Measurements from ENCODE around the gene VAV1. TPM values are rescaled to one million over a fixed set of nuclear protein-coding genes. Genes with fewer than 3 reads are reported as not detected.

VAV1 gene
- total and polyA plus RNA-seq, 2 of the 8 experiments (the other 6 are each of a cell fraction or from before 2014, with no cell fraction given): 0.21 to 0.22 TPM

GRCh38 chr19:6803036-6803404 is 30.5 kb downstream of the VAV1 start:
- peaks cover 0 to 11% (median 3%) of the 10 kb centered on the region in 4 experiments; a peak in 2 of 7 replicates for H3K4me1 ChIP-seq (replicated peaks in 1 of 4; ENCODE audit: control insufficient read depth in 3 of 4, insufficient read depth in 4 of 4, low read length in 3 of 4)
- TF ChIP-seq EP300 (IDR thresholded peaks at IDR 0.05; ENCODE audit: borderline replicate concordance in 1 of 2, low read depth in 2 of 2, low read length in 2 of 2): no peak
- TF ChIP-seq RBBP5 (IDR thresholded peaks at IDR 0.05; ENCODE audit: borderline replicate concordance, low read depth, low read length): no peak
- no peak for TF ChIP-seq MAFK (IDR thresholded peaks at IDR 0.05; ENCODE audit: low read depth, low read length)
- no peak for TF ChIP-seq KDM4A (IDR thresholded peaks at IDR 0.05; ENCODE audit: low read depth, low read length, severe bottlenecking)
- TF ChIP-seq SUZ12 (IDR thresholded peaks at IDR 0.05; ENCODE audit: low read length): no peak
- no peak for TF ChIP-seq TCF12 (IDR thresholded peaks at IDR 0.05; ENCODE audit: low read depth, low read length)
- TF ChIP-seq JUND (IDR thresholded peaks at IDR 0.05; ENCODE audit: low read length): no peak
- TF ChIP-seq SP4 (IDR thresholded peaks at IDR 0.05; ENCODE audit: low read length): no peak
- TF ChIP-seq POU5F1 (IDR thresholded peaks at IDR 0.05; ENCODE audit: low read depth, low read length): no peak
- TF ChIP-seq CEBPB (IDR thresholded peaks at IDR 0.05; ENCODE audit: low read depth, low read length): no peak
- TF ChIP-seq EGR1 (IDR thresholded peaks at IDR 0.05; ENCODE audit: borderline replicate concordance, low read depth, low read length): no peak
- TF ChIP-seq TAF1 (IDR thresholded peaks at IDR 0.05; ENCODE audit: low read depth, low read length): no peak
- no peak for TF ChIP-seq GABPA (IDR thresholded peaks at IDR 0.05; ENCODE audit: borderline replicate concordance, insufficient read depth, low read length)
- no peak for TF ChIP-seq NRF1 (IDR thresholded peaks at IDR 0.05; ENCODE audit: low read depth, low read length)
- ChIA-PET CTCF (ENCODE audit: partially characterized antibody) (interaction anchor here (1.5 kb wide), 2 partner anchors 30 to 33 kb away, joined by 3 read pairs; no protein-coding TSS in a partner anchor), POLR2A (ENCODE audit: partially characterized antibody) (interaction anchor here (0.8 to 1.0 kb wide), 2 partner anchors 15 to 35 kb away, joined by 3 to 4 read pairs; partner anchors contain the start of gene SH2D3A)
- no peaks in the 10 kb centered on the region for H3K27me3 ChIP-seq (replicated peaks in 1 of 4; ENCODE audit: control insufficient read depth in 3 of 4, extremely low read depth in 1 of 4, insufficient read depth in 3 of 4, low read length in 3 of 4)
- H3K9me3 ChIP-seq (ENCODE audit: insufficient read depth in 2 of 2, low read depth in 1 of 2, low read length in 1 of 2): peaks cover 3 to 28% of the 10 kb centered on the region in 2 experiments; a peak in 3 of 4 replicates
- no peak overlapping the region for H3K4me2 ChIP-seq (ENCODE audit: insufficient read depth in 1 of 2, low read depth in 2 of 2, low read length in 2 of 2)
- peak overlapping the region; percentile 11 for H4K91ac ChIP-seq (replicated peaks; ENCODE audit: insufficient read length, low read length)
- peak overlapping the region; percentile 18; the same call in 1 of the 2 replicates for H2BK20ac ChIP-seq (ENCODE audit: low read length)
- H2BK120ac ChIP-seq (replicated peaks; ENCODE audit: low read depth, low read length): no peak overlapping the region
- 0 out of 2 replicates have a peak overlapping the region, but pooled peaks have one; percentile 13 for H2BK15ac ChIP-seq (ENCODE audit: low read length)
- H3K79me1 ChIP-seq (ENCODE audit: low read depth, low read length): no peaks in the 10 kb centered on the region
- no peak overlapping the region for H3K14ac ChIP-seq (ENCODE audit: insufficient read length)
- no peaks in the 10 kb centered on the region for H4K20me1 ChIP-seq (replicated peaks in 1 of 2; ENCODE audit: control insufficient read depth in 1 of 2, insufficient read depth in 2 of 2, low read length in 2 of 2)
- H3K4ac ChIP-seq (replicated peaks; ENCODE audit: insufficient read length, low read depth, low read length): no peak overlapping the region
- no peak overlapping the region for H2AFZ ChIP-seq (ENCODE audit: low read length)
- FAIRE-seq: no peak
- no peak overlapping the region for H4K5ac ChIP-seq (ENCODE audit: insufficient read length, low read depth, low read length)
- H3K27ac ChIP-seq (ENCODE audit: low read depth, low read length): no peak overlapping the region
- H2BK5ac ChIP-seq (ENCODE audit: low read depth, low read length): peak overlapping the region; percentile 0; the same call in 1 of the 2 replicates
- peaks cover 3% of the 10 kb centered on the region; the same call in 1 of the 2 replicates for H3K23me2 ChIP-seq (ENCODE audit: low read depth, low read length)
- no peak overlapping the region for H3K9ac ChIP-seq (replicated peaks in 1 of 4; ENCODE audit: extremely low read depth in 1 of 4, low read depth in 3 of 4, low read length in 3 of 4)
- no peak overlapping the region for H3K23ac ChIP-seq (ENCODE audit: insufficient read length)
- H3K4me3 ChIP-seq (ENCODE audit: extremely low read depth in 1 of 4, insufficient read depth in 2 of 4, low read depth in 3 of 4, low read length in 4 of 4): no peak overlapping the region
- H3K18ac ChIP-seq (ENCODE audit: extremely low read depth, low read length): no peak overlapping the region
- H3K79me2 ChIP-seq (ENCODE audit: control insufficient read depth in 1 of 2, insufficient read depth in 2 of 2, low read length in 2 of 2): no peaks in the 10 kb centered on the region
- WGBS, 2 experiments (ENCODE audit: extremely low coverage in 1 of 2, insufficient coverage in 1 of 2, insufficient read length in 1 of 2, insufficient replicate concordance in 2 of 2, low coverage in 1 of 2, low lambda C conversion rate in 2 of 2, missing lambda C conversion rate in 1 of 2): 88% methylated on average over 8 of the region's 8 CpGs; no CpG with 5 or more reads in 1 of the 2 experiments
- DNase-seq (ENCODE audit: low read depth in 1 of 2, low spot score in 2 of 2): no peak
- peak overlapping the region; percentile 75; the same call in 1 of the 2 replicates for H2AK5ac ChIP-seq (ENCODE audit: low read depth, low read length)
- no peak overlapping the region for H4K8ac ChIP-seq (ENCODE audit: extremely low read depth, insufficient read depth, low read length)
- no peak overlapping the region for H2BK12ac ChIP-seq (ENCODE audit: low read depth, low read length)
- no peaks in the 10 kb centered on the region for H3K36me3 ChIP-seq (ENCODE audit: control insufficient read depth in 2 of 4, insufficient read depth in 4 of 4, low read length in 3 of 4)
- no peak overlapping the region for H3K56ac ChIP-seq (replicated peaks; ENCODE audit: insufficient read length, low read depth, low read length)

Measured in H1 (cell line).